ENCODE results near the gene RAP1GAP2. TPM values are rescaled to one million over a fixed set of nuclear protein-coding genes. Genes with fewer than 3 reads are reported as not detected.

The RAP1GAP2 gene
- total RNA-seq, 6 donors from 2014 or later: 6.3 to 19.4 (median 13.6) TPM

DNA sequence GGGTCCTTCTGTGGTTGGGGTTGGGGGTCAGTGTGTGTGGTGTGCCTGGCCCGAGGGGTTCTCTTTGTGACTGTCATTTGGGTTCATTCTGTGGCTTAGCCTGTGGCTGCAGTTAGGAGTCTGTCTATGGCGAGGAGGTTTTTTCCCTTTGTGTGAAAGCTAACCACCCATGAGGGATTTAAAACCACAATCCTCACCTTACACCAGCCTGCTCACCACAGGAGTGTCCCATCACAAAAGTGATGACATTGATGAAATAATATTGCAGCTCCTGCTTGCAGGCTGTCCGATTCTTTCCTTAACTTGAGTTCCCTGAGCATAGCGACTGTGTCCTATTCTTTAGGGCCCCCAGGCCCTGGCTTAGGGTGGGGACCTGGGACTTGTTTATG, 113.6 kb downstream of the RAP1GAP2 start:
- no peak for ATAC-seq (ENCODE audit: low FRiP score in 2 of 2)
- no peaks in the 10 kb centered on the region for H3K27me3 ChIP-seq
- no peaks in the 10 kb centered on the region for H3K9me3 ChIP-seq
- no peak overlapping the region for H3K4me3 ChIP-seq
- no peak for DNase-seq
- TF ChIP-seq EP300 (IDR thresholded peaks at IDR 0.05): no peak
- TF ChIP-seq POLR2A (IDR thresholded peaks at IDR 0.05): no peak
- TF ChIP-seq, protein P1, sequence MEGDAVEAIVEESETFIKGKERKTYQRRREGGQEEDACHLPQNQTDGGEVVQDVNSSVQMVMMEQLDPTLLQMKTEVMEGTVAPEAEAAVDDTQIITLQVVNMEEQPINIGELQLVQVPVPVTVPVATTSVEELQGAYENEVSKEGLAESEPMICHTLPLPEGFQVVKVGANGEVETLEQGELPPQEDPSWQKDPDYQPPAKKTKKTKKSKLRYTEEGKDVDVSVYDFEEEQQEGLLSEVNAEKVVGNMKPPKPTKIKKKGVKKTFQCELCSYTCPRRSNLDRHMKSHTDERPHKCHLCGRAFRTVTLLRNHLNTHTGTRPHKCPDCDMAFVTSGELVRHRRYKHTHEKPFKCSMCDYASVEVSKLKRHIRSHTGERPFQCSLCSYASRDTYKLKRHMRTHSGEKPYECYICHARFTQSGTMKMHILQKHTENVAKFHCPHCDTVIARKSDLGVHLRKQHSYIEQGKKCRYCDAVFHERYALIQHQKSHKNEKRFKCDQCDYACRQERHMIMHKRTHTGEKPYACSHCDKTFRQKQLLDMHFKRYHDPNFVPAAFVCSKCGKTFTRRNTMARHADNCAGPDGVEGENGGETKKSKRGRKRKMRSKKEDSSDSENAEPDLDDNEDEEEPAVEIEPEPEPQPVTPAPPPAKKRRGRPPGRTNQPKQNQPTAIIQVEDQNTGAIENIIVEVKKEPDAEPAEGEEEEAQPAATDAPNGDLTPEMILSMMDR (IDR thresholded peaks at IDR 0.05): no peak
- no peak for TF ChIP-seq POLR2AphosphoS5 (IDR thresholded peaks at IDR 0.05)
- H3K27ac ChIP-seq: no peak overlapping the region
- 89 to 92% methylated on average over 4 of the region's 4 CpGs for WGBS, 2 donors
- no peaks in the 10 kb centered on the region for H3K4me1 ChIP-seq
- no peaks in the 10 kb centered on the region for H3K36me3 ChIP-seq

DNA sequence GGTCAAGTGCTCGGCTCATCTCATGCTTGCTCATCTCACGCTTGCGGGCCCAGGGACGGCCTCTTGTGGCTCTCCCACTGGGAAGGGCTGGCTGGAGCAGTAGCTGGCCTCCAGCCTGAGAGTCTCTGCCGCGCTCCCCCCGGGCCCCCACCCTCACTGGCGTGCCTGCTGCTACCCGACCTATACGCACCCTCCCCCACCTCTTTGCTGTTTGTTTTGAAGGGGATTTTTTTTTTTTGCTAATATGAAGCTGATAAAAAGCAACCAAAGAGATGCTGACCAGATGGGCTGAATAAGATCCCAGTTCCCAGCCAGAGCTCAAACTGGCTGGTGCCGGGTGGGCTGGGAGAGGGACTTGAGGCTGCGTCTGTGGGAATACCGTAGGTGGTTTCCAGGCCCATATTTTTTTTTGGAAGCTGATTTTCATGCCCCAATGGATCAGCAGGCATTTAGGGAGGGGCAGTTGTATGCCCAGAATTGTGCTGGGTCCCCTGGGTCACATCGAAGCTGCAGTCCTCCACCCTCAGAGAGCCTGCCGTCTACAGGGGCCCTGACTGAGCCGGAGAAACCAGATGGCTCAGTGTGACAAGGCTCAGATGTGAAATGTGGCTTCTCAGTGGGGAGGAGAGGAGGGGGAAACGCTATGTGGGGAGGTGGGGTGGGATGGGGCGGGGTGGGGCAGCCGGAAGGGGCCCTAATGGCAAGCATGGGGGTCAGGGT, 115.0 kb downstream of the RAP1GAP2 start:
- no peaks in the 10 kb centered on the region for H3K4me1 ChIP-seq
- no peaks in the 10 kb centered on the region for H3K27me3 ChIP-seq
- H3K36me3 ChIP-seq: no peaks in the 10 kb centered on the region
- WGBS, 2 donors: 61 to 64% methylated on average over 8 to 19 of the region's 19 CpGs
- H3K9me3 ChIP-seq: no peaks in the 10 kb centered on the region
- DNase-seq (no peak), ATAC-seq (ENCODE audit: low FRiP score in 2 of 2) (no peak)
- H3K4me3 ChIP-seq: no peak overlapping the region
- no peak overlapping the region for H3K27ac ChIP-seq
- TF ChIP-seq EP300 (IDR thresholded peaks at IDR 0.05): no peak
- TF ChIP-seq, protein P1 (IDR thresholded peaks at IDR 0.05): no peak
- TF ChIP-seq POLR2A (IDR thresholded peaks at IDR 0.05): no peak
- no peak for TF ChIP-seq POLR2AphosphoS5 (IDR thresholded peaks at IDR 0.05)

DNA sequence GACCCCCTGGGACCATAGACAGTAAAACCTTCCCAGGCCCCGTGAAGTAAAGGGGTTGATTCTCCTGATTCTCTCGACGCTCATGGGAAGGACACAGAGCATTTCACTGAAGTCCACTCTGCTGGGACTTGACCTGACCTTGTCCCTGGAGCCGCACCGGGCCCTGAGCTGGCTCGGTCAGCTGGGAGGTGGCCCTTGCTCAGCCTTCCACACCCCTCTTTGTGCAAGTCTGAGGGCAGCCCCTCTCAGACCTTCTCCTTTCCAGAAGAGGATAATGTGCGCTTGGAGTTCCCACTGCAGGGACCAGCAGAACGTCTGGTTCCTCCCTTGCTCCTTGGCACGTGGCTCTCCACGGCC, 115.5 kb downstream of the RAP1GAP2 start:
- WGBS, 2 donors: 66 to 75% methylated on average over 6 to 10 of the region's 10 CpGs
- Histone ChIP-seq H3K27ac (no peak overlapping the region), H3K4me1 (no peaks in the 10 kb centered on the region), H3K27me3 (no peaks in the 10 kb centered on the region), H3K36me3 (no peaks in the 10 kb centered on the region), H3K9me3 (no peaks in the 10 kb centered on the region), H3K4me3 (no peak overlapping the region)
- no peak for TF ChIP-seq EP300 (IDR thresholded peaks at IDR 0.05)
- TF ChIP-seq, protein P1 (IDR thresholded peaks at IDR 0.05): no peak
- TF ChIP-seq POLR2AphosphoS5 (IDR thresholded peaks at IDR 0.05): no peak
- no peak for TF ChIP-seq POLR2A (IDR thresholded peaks at IDR 0.05)
- no peak for ATAC-seq (ENCODE audit: low FRiP score in 2 of 2)
- DNase-seq: no peak

DNA sequence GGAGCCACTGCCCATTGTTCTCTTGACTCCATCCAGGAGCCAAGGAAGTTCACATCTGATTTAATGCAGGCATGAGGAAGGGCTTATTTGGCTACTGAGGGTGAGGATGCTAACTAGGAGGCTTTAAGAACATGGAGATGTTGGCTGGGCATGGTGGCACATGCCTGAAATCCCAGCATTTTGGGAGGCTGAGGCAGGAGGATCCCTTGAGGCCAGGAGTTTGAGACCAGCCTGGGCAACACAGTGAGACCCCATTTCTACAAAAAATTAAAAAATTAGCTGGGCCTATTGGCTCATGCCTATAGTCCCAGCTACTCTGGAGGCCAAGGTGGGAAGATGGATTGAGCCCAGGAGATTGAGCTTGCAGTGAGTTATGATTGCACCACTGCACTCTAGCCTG, 116.5 kb downstream of the RAP1GAP2 start:
- TF ChIP-seq POLR2A (IDR thresholded peaks at IDR 0.05) (no peak), EP300 (IDR thresholded peaks at IDR 0.05) (no peak), POLR2AphosphoS5 (IDR thresholded peaks at IDR 0.05) (no peak)
- TF ChIP-seq, protein P1 (IDR thresholded peaks at IDR 0.05): no peak
- Histone ChIP-seq H3K36me3 (no peaks in the 10 kb centered on the region), H3K27ac (no peak overlapping the region), H3K9me3 (no peaks in the 10 kb centered on the region), H3K4me1 (no peaks in the 10 kb centered on the region), H3K27me3 (no peaks in the 10 kb centered on the region), H3K4me3 (no peak overlapping the region)
- no peak for ATAC-seq (ENCODE audit: low FRiP score in 2 of 2)
- no peak for DNase-seq

GRCh38 chr17:2916461-2916860, 120.2 kb downstream of the RAP1GAP2 start:
- WGBS, 2 donors: 93 to 94% methylated on average over 11 of the region's 11 CpGs
- ATAC-seq (ENCODE audit: low FRiP score in 2 of 2): no peak

More at GRCh38 chr17:2916461-2916860, 120.2 kb downstream of the RAP1GAP2 start:
- TF ChIP-seq POLR2A (IDR thresholded peaks at IDR 0.05) (no peak), POLR2AphosphoS5 (IDR thresholded peaks at IDR 0.05) (no peak), EP300 (IDR thresholded peaks at IDR 0.05) (no peak)
- TF ChIP-seq, protein P1 (IDR thresholded peaks at IDR 0.05): no peak
- H3K4me1 ChIP-seq: no peaks in the 10 kb centered on the region
- H3K27ac ChIP-seq: no peak overlapping the region
- H3K4me3 ChIP-seq: no peak overlapping the region
- H3K36me3 ChIP-seq: no peaks in the 10 kb centered on the region
- H3K27me3 ChIP-seq: no peaks in the 10 kb centered on the region
- H3K9me3 ChIP-seq: no peaks in the 10 kb centered on the region
- no peak for DNase-seq
